Naive thymus-derived CD8-positive, alpha-beta T cell (primary cell): ENCODE results near the gene JAKMIP1. TPM values are rescaled to one million over a fixed set of nuclear protein-coding genes. Genes with fewer than 3 reads are reported as not detected.

ENCODE experiments used
- ATAC-seq, 2 donors: fragments of 150-1000 bp; cut with Tn5 transposase in 1 of 2; sonication (Bioruptor Pico), chemical (Tn5 transposase) in 1 of 2; 1 replicate in 1 of 2; 2 replicates in 1 of 2; pipeline ENCODE4 v1.10.0; 2021; ENCODE audit warnings: mild to moderate bottlenecking in 2 of 2, moderate library complexity in 2 of 2
- POLR2A ChIA-PET: fragments of 350-600 bp; sonication (Branson Sonifier 250); formaldehyde crosslinking; loops from one replicate; lab custom pipeline; 2021; ENCODE audit warnings: antibody characterized with exemption; lab: Charles Lee
- DNase-seq, 10 donors: peaks; one replicate each; pipeline versions ENCODE4 v3.0.0 to v3.0.0-alpha.2; 2020 to 2022
- H3K27ac Mint-ChIP-seq, 10 donors: one replicate each; pipeline ENCODE4 v1.8.0; 2020 to 2022; ENCODE audit warnings: mild to moderate bottlenecking in 10 of 10, mixed read lengths in 10 of 10, moderate library complexity in 4 of 10, inconsistent platforms in 1 of 10
- H3K27me3 Mint-ChIP-seq, 5 donors: one replicate each; pipeline ENCODE4 v1.8.0; 2021 to 2022; ENCODE audit warnings: mixed read lengths in 5 of 5
- H3K36me3 Mint-ChIP-seq, 3 donors: one replicate each; pipeline ENCODE4 v1.8.0; 2020 to 2022; ENCODE audit warnings: mixed read lengths in 3 of 3, mild to moderate bottlenecking in 2 of 3, inconsistent platforms in 1 of 3
- H3K4me1 Mint-ChIP-seq, 4 donors: one replicate each; pipeline ENCODE4 v1.8.0; 2021 to 2022; ENCODE audit warnings: mixed read lengths in 4 of 4
- H3K4me3 Mint-ChIP-seq, 10 donors: one replicate each; pipeline ENCODE4 v1.8.0; 2020 to 2022; ENCODE audit warnings: mild to moderate bottlenecking in 10 of 10, mixed read lengths in 10 of 10, moderate library complexity in 6 of 10, inconsistent platforms in 1 of 10
- H3K9me3 Mint-ChIP-seq, 9 donors: one replicate each; pipeline ENCODE4 v1.8.0; 2020 to 2022; ENCODE audit warnings: mixed read lengths in 9 of 9, mild to moderate bottlenecking in 3 of 9, inconsistent platforms in 1 of 9, moderate library complexity in 1 of 9
- polyA plus RNA-seq, 3 donors: library from polyadenylated mRNA; unstranded; fragments of 300-500 nt; fragmentation: Illumina TruSeq; gene quantifications; one replicate each; pipeline ENCODE4 v1.2.3, GENCODE V29; 2021
- total RNA-seq, 8 experiments: library from RNA in 2 of 8; stranded (reverse) in 2 of 8; gene quantifications; one replicate each; pipeline ENCODE4 v1.2.3 and lab custom pipeline; 2021 to 2026

Gene JAKMIP1
- total and polyA plus RNA-seq, 5 experiments from 2014 or later: 0.15 to 9.6 (median 0.53) TPM; not detected in 1

DNA sequence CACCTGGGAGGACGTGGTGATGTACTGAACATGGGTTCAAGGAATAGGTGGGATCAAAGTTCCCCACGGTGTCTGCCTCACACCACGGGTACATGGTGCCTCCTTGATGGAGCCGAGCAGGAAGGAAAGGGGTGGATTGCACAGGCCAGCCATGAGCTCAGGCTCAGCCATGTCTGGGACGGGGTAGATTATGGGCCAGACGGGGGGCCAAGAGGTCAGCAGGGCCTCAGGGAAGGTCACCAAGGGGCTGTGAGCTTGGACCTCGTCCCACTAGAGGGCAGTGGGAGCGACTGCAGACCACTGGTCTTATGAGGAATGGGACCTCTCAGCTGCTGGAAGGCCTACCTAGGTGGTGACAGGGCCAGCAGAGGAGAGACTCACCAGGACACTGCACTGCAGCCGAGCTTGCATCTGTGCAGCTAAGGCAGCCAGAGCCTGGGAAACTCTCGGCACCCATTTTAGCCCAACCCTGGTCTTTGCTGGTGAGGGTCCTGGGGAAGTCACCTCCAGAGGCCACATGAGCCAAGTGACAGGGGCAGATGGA lies 38.4 kb downstream of the JAKMIP1 start:
- DNase-seq: peak in 1 of 10 donors; percentile 56
- Mint-ChIP-seq H3K27ac (peak overlapping the region in 1 of 10 donors; percentile 74), H3K4me3 (no peak overlapping the region), H3K4me1 (peaks cover 0 to 3% (median 0%) of the 10 kb centered on the region in 4 donors), H3K27me3 (peaks cover 0 to 23% (median 4%) of the 10 kb centered on the region in 5 donors), H3K36me3 (no peaks in the 10 kb centered on the region), H3K9me3 (peaks cover 0 to 4% (median 0%) of the 10 kb centered on the region in 9 donors)
- no peak for ATAC-seq
- POLR2A ChIA-PET: no interaction called here

DNA sequence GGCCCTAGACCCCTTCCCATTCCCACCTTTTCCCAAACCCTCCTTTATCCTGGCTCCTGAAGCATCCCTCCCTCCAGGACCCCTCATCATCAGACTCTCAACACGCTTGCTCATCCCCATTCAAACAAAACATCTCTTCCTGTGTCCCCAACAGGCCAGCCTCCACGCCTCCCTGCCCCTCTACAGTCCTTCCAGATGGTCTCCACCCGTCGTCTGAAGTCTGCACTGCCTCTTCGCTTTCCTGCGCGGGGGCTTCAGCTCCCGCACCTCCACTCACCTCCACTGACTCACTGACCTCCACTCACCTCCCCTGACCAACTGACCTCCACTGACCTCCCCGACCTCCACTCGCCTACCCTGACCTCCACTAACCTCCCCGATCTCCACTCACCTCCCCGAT lies 39.8 kb downstream of the JAKMIP1 start:
- POLR2A ChIA-PET: no interaction called here
- Mint-ChIP-seq H3K27me3 (peaks cover 0 to 16% (median 4%) of the 10 kb centered on the region in 5 donors), H3K36me3 (no peaks in the 10 kb centered on the region), H3K27ac (peak overlapping the region in 1 of 10 donors; percentile 40), H3K4me1 (peaks cover 0 to 3% (median 0%) of the 10 kb centered on the region in 4 donors), H3K9me3 (peaks cover 0 to 4% (median 0%) of the 10 kb centered on the region in 9 donors), H3K4me3 (no peak overlapping the region)
- ATAC-seq: no peak
- peak in 1 of 10 donors; percentile 10 for DNase-seq

DNA sequence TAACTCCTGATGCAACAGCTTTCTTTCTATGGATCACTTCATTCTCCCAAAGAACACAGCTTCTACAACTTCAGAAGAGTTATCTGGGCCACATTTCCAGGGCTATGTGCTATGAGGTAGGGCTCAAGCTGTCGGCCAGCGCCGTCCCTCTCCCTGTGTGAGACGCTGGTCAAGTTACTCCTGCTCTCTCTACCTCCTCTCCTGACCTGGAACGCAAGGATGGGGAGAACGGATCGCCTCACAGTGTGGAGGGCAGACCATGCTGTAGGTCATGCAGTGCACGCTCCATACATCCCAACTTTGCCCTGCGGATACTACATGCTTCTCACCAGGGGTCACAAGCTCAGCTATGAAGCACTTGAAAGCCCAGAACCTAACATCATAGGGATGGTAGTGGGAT lies 42.4 kb downstream of the JAKMIP1 start:
- H3K27me3 Mint-ChIP-seq: peaks cover 0 to 16% (median 12%) of the 10 kb centered on the region in 5 donors
- POLR2A ChIA-PET: no interaction called here
- H3K9me3 Mint-ChIP-seq: peaks cover 0 to 2% (median 0%) of the 10 kb centered on the region in 9 donors
- no peak for ATAC-seq
- peak in 1 of 10 donors; percentile 36 for DNase-seq
- H3K4me3 Mint-ChIP-seq: no peak overlapping the region
- peaks cover 0 to 3% (median 3%) of the 10 kb centered on the region in 4 donors for H3K4me1 Mint-ChIP-seq
- no peaks in the 10 kb centered on the region for H3K36me3 Mint-ChIP-seq
- H3K27ac Mint-ChIP-seq: no peak overlapping the region

DNA sequence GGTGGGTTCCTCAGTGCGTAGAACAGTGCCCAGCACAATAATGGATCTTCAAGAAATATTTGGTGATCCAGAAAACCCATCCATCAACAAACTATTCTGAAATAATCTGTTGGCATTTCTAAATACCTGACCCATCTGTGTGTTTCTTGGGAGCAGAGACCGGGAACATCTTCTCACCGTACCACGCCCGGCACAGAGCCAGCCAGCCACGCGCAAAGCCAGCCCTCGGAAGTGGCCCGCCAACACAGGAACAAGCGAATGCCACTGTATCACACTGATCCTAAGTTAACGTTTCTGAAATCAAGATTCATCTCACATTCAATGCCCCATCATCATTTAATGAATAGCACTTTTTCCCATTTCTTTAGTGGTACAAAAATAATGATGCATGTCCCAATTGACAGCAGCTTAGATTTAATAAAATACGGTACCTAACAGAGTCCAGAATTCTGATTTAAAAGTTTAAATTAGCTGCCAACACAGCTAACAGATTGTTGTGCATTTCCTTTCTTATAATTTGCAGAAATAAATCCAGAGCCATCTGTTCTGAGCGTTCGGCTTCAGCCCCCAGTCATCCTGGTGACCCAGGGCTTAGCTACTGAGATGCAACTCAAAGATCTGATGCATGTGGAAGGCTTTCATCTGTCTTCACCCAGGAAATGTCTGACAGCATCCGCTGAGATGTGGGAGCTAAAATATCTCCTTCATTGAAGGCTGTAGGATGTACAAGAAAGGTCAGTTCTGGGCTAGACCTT lies 44.2 kb downstream of the JAKMIP1 start:
- Mint-ChIP-seq H3K36me3 (no peaks in the 10 kb centered on the region), H3K4me3 (no peak overlapping the region), H3K27ac (no peak overlapping the region), H3K4me1 (peaks cover 0 to 7% (median 2%) of the 10 kb centered on the region in 4 donors), H3K27me3 (peaks cover 0 to 23% (median 8%) of the 10 kb centered on the region in 5 donors), H3K9me3 (peaks cover 0 to 2% (median 0%) of the 10 kb centered on the region in 9 donors)
- ATAC-seq: no peak
- peak in 1 of 10 donors; percentile 1 for DNase-seq
- POLR2A ChIA-PET: no interaction called here

DNA sequence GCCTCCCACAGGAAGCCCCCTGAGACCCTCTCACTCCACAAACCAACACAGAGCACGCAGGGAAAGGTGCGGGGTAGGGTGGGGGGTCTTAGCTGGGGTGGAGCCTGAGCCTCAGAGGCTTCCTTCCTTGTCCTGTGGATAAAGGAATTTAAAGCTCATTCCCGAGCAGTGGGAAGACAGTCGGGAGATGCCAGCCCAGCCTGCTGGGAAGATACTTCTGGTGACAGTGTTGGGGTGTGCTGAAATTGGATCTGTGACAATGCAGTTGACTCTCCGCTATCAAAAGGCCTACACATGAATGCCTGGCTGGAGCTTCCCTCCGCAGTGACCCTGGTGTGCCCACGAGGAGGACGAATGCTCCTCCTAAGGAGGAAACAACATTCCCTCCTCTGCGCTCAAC lies 45.5 kb downstream of the JAKMIP1 start:
- no peak for ATAC-seq
- POLR2A ChIA-PET: no interaction called here
- H3K36me3 Mint-ChIP-seq: no peaks in the 10 kb centered on the region
- no peak overlapping the region for H3K27ac Mint-ChIP-seq
- H3K4me1 Mint-ChIP-seq: peaks cover 0 to 7% (median 2%) of the 10 kb centered on the region in 4 donors
- no peaks in the 10 kb centered on the region for H3K9me3 Mint-ChIP-seq
- H3K27me3 Mint-ChIP-seq: peaks cover 0 to 30% (median 2%) of the 10 kb centered on the region in 5 donors
- H3K4me3 Mint-ChIP-seq: no peak overlapping the region
- peak in 1 of 10 donors; percentile 16 for DNase-seq

DNA sequence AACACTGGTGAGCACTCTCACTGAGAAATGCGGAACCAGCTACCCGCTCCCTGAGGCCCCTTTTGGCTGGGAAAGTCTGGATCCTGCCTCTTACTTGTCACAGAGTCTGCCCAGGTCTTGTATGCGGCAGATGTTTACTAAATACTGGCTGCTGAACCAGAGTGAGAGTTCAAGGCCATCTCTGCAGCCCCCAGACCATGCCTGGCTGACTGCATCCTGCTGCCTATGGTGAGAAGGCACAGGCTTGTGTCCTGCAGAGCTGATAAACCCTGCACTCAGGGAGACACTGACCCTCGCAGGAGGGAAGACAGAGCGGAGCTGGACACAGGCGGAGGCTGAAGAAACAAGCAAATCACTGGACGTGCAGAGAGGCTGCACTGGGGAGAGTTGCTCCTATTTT lies 46.5 kb downstream of the JAKMIP1 start:
- Mint-ChIP-seq H3K4me1 (peaks cover 0 to 7% (median 2%) of the 10 kb centered on the region in 4 donors), H3K27me3 (peaks cover 0 to 30% (median 3%) of the 10 kb centered on the region in 5 donors), H3K27ac (no peak overlapping the region), H3K36me3 (no peaks in the 10 kb centered on the region), H3K9me3 (no peaks in the 10 kb centered on the region), H3K4me3 (no peak overlapping the region)
- POLR2A ChIA-PET: no interaction called here
- no peak for ATAC-seq
- peak in 1 of 10 donors; percentile 35 for DNase-seq

DNA sequence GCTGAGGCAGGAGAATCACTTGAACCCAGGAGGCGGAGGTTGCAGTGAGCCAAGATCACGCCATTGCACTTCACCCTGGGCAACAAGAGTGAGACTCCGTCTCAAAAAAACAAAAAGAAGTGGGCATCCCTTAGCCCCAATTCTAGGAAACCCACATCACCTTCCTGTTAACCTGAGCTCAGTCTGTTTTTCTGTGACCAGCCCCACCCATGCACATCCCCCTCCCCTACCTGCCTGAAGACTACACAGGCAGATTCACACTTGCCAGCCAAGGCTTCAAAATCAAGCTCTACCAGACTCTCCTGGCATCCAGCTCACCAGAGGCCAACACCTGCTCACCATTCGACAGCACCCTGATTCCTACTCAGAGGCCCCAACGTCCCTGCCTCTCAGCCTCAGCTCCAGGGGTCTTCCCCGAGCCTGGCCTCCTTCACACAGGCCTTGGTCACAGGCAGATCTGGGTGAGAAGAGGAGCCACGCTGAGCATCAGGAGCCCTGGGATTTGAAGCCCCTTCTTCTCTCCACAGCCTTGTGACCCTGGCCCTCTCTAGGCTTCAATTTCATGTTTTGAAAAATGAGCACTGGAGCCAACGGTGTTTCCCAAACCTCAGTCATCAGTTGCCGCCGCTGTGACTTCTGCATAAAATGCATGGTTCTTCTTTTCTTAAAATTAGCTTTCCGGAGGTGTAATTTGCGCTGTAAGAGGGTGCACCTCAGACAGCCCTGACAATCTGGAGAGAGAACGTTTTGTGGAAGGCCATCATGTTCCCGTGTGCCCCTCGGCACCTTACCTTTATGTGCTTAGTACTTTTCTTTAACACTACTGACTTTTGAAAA lies 47.3 kb downstream of the JAKMIP1 start:
- Mint-ChIP-seq H3K4me1 (peaks cover 0 to 7% (median 2%) of the 10 kb centered on the region in 4 donors), H3K27ac (no peak overlapping the region), H3K9me3 (peaks cover 0 to under 1% (median 0%) of the 10 kb centered on the region in 9 donors), H3K4me3 (peak overlapping the region in 1 of 10 donors; percentile 27), H3K27me3 (peaks cover 0 to 24% (median 3%) of the 10 kb centered on the region in 5 donors), H3K36me3 (no peaks in the 10 kb centered on the region)
- POLR2A ChIA-PET: no interaction called here
- ATAC-seq (no peak), DNase-seq (peak in 1 of 10 donors; percentile 11)

DNA sequence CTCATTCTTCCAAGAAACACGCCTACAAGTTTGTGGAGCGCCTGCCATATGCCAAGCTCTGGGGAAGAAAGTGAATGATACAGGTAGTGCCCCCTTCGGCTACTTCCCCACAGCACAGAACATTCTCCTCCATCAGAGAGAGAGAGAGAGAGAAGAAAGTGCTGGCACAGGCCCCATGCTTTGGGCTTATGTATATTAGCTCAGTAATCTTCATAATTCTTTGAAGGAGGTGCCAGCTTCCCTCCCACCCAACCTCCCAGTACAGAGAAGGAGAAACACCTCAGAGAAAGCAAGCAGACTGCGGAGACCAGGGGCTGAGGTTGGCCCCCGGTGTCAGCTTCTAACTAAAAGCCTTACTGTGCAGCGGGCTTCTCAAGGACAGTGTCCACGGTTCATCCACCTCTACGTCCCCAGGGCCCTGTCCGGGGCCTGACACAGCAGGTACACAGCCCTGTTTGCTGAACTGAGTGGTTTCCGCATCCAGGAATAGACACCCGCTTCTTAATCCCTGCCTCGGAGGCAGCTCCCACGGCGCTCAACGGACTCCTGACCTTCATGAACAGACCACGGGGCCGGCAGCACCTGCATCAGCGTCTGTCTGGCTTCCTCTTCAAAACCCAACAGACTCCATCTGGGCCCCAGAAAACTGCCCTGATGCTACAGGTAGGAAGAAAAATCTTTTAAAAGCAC lies 50.2 kb downstream of the JAKMIP1 start:
- Mint-ChIP-seq H3K36me3 (no peaks in the 10 kb centered on the region), H3K4me1 (peaks cover 0 to 7% (median 2%) of the 10 kb centered on the region in 4 donors), H3K9me3 (peaks cover 0 to 9% (median 2%) of the 10 kb centered on the region in 9 donors), H3K4me3 (no peak overlapping the region), H3K27me3 (peaks cover 0 to 19% (median 4%) of the 10 kb centered on the region in 5 donors), H3K27ac (no peak overlapping the region)
- DNase-seq (peak in 1 of 10 donors; percentile 18), ATAC-seq (no peak)
- POLR2A ChIA-PET: no interaction called here

DNA sequence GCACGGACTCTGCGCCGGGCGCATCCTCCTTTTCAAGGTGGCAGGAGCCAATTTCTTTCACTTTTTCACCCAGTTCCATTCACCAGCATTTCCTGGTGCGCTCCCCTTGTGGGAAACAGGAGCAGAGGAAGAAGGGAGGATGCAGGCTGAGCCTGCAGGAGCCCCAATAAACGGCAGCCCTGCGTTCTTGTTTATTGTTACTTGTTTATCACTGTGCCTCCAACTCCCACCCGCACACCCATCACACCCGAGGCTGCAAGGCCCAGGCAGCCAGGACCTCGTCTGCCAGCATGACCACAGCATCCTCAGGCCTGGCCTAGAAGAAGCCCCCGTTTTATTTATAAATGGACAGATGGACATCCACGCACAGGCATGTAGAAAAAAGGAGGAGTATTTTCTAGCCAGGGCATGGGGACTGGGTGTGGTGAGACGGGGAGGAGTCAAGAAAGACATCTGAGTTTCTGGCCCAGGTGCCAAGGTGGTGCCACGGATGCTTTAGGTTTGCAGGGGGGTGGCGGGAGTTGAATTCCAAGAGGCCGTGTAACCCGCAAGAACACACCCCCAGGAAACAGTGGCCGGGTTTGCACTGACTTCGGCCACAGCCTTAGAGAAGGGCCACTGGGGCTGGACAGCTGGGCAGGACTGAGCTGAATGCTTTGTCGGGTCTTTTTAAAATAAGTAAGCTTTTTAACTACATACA lies 51.7 kb downstream of the JAKMIP1 start:
- POLR2A ChIA-PET: no interaction called here
- Mint-ChIP-seq H3K4me3 (no peak overlapping the region), H3K9me3 (peaks cover 0 to 9% (median 3%) of the 10 kb centered on the region in 9 donors), H3K27ac (no peak overlapping the region), H3K27me3 (peaks cover 0 to 14% (median 3%) of the 10 kb centered on the region in 5 donors), H3K4me1 (peaks cover 0 to 7% (median 0%) of the 10 kb centered on the region in 4 donors), H3K36me3 (no peaks in the 10 kb centered on the region)
- DNase-seq (peak in 1 of 10 donors; percentile 31), ATAC-seq (no peak)

DNA sequence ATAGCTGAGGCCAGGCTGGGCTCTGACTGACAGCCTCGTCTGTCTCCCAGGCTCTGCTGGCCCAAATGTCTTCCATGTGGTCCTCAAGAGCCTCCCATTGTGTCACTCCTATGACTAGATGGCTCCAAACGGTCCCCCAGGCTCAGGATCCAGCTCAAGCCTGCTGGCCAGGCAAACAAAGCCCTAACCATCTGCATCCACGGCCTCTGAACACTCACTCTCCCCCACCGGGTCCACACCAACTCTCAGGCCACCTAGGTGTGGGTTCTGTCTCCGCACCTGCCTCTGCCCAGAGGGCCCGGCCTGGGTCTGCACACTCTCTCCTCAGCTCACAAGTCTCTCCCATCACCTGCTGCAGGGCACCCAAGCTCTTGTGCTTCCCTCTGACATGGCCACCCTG lies 52.9 kb downstream of the JAKMIP1 start:
- Mint-ChIP-seq H3K9me3 (peaks cover 0 to 9% (median 3%) of the 10 kb centered on the region in 9 donors), H3K4me1 (peaks cover 0 to 3% (median 0%) of the 10 kb centered on the region in 4 donors), H3K27me3 (peaks cover 0 to 14% (median 3%) of the 10 kb centered on the region in 5 donors), H3K27ac (no peak overlapping the region), H3K4me3 (no peak overlapping the region), H3K36me3 (no peaks in the 10 kb centered on the region)
- POLR2A ChIA-PET: no interaction called here
- peak in 1 of 10 donors; percentile 36 for DNase-seq
- no peak for ATAC-seq

DNA sequence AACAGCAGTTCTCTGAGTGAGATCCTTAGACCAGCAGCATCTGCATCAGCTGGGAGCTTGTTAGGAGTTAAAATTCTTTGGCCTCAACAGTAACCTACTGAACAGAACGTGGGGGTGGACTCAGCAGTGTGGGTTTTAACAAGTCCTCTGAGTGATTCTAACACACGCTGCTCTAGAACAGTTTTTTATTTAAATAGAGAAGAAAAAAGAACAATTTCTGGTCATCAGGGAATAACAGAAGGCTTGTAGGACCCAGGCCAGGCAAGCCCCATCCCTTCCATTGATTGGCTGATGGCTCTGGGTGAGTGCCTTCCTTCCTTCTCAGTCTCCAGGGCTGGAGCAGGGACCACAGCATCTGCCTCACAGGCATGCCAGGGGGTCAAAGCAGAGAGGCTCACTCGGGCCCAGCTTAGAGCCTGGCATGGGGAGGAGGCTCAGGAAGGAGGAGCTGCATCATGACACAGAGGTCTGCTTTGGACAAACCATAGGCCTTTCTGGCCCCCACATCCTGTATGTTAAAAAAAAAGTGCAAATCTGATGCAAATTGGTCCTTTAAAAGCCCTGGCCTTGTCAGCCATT lies 56.7 kb downstream of the JAKMIP1 start:
- Mint-ChIP-seq H3K36me3 (no peaks in the 10 kb centered on the region), H3K27ac (no peak overlapping the region), H3K9me3 (peaks cover 0 to 9% (median 3%) of the 10 kb centered on the region in 9 donors), H3K4me3 (no peak overlapping the region), H3K4me1 (no peaks in the 10 kb centered on the region), H3K27me3 (peaks cover 0 to 4% (median 0%) of the 10 kb centered on the region in 5 donors)
- no peak for ATAC-seq
- peak in 1 of 10 donors; percentile 36 for DNase-seq
- POLR2A ChIA-PET: no interaction called here
